ENCODE measurements around the gene NR2F1-AS1. TPM values are rescaled to one million over a fixed set of nuclear protein-coding genes. Genes with fewer than 3 reads are reported as not detected.

Gene NR2F1-AS1
- total RNA-seq, 1 donor from 2014 or later: 6.9 TPM

GRCh38 chr5:93612855-93613243 is 31.8 kb upstream of the NR2F1-AS1 start:
- TF ChIP-seq, protein P1, sequence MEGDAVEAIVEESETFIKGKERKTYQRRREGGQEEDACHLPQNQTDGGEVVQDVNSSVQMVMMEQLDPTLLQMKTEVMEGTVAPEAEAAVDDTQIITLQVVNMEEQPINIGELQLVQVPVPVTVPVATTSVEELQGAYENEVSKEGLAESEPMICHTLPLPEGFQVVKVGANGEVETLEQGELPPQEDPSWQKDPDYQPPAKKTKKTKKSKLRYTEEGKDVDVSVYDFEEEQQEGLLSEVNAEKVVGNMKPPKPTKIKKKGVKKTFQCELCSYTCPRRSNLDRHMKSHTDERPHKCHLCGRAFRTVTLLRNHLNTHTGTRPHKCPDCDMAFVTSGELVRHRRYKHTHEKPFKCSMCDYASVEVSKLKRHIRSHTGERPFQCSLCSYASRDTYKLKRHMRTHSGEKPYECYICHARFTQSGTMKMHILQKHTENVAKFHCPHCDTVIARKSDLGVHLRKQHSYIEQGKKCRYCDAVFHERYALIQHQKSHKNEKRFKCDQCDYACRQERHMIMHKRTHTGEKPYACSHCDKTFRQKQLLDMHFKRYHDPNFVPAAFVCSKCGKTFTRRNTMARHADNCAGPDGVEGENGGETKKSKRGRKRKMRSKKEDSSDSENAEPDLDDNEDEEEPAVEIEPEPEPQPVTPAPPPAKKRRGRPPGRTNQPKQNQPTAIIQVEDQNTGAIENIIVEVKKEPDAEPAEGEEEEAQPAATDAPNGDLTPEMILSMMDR (IDR thresholded peaks at IDR 0.05; ENCODE audit: insufficient read depth, low read depth, low read length): no peak
- TF ChIP-seq EZH2 (IDR thresholded peaks at IDR 0.05; ENCODE audit: insufficient read depth, low read length): no peak
- no peaks in the 10 kb centered on the region for H3K36me3 Mint-ChIP-seq (ENCODE audit: low read depth, unreplicated experiment)
- no peak overlapping the region for H3K4me3 ChIP-seq (ENCODE audit: insufficient read depth, low read depth, low read length)
- H2AFZ ChIP-seq (ENCODE audit: low read depth, low read length): no peak overlapping the region
- peaks cover 12% of the 10 kb centered on the region for H3K4me1 ChIP-seq (ENCODE audit: insufficient read depth, low read length)
- no peaks in the 10 kb centered on the region for H3K36me3 ChIP-seq (ENCODE audit: insufficient read depth, low read length)
- FAIRE-seq (no peak), DNase-seq (ENCODE audit: low read depth) (no peak)
- H3K27ac ChIP-seq (ENCODE audit: low read depth, low read length): no peak overlapping the region
- peak overlapping the region; percentile 87 for H3K4me2 ChIP-seq (ENCODE audit: low read length)
- peaks cover 3% of the 10 kb centered on the region for H3K4me1 Mint-ChIP-seq (ENCODE audit: low read depth, unreplicated experiment)
- peaks cover 6% of the 10 kb centered on the region for H4K20me1 ChIP-seq (ENCODE audit: insufficient read depth, low read length)
- no peak overlapping the region for H3K27ac Mint-ChIP-seq (ENCODE audit: unreplicated experiment)
- H3K9me3 ChIP-seq (ENCODE audit: insufficient read depth, low read depth, low read length): no peaks in the 10 kb centered on the region
- no peak overlapping the region for H3K4me3 Mint-ChIP-seq (ENCODE audit: unreplicated experiment)
- H3K27me3 ChIP-seq (ENCODE audit: insufficient read depth, low read length): peaks cover 45% of the 10 kb centered on the region
- H3K9me3 Mint-ChIP-seq (ENCODE audit: unreplicated experiment): peaks cover 2% of the 10 kb centered on the region
- no peak overlapping the region for H3K9ac ChIP-seq (ENCODE audit: low read length)
- no peaks in the 10 kb centered on the region for H3K79me2 ChIP-seq (ENCODE audit: insufficient read depth, low read length)
- H3K27me3 Mint-ChIP-seq (ENCODE audit: low read depth, unreplicated experiment): peaks cover 93% of the 10 kb centered on the region

GRCh38 chr5:93611976-93612854 is 31.2 kb upstream of the NR2F1-AS1 start:
- Histone ChIP-seq H3K36me3 (ENCODE audit: insufficient read depth, low read length) (no peaks in the 10 kb centered on the region), H3K27me3 (ENCODE audit: insufficient read depth, low read length) (peaks cover 45% of the 10 kb centered on the region), H3K4me1 (ENCODE audit: insufficient read depth, low read length) (peaks cover 18% of the 10 kb centered on the region), H3K79me2 (ENCODE audit: insufficient read depth, low read length) (no peaks in the 10 kb centered on the region), H3K9ac (ENCODE audit: low read length) (peak overlapping the region; percentile 4), H3K4me3 (ENCODE audit: insufficient read depth, low read depth, low read length) (peak overlapping the region; percentile 44), H3K4me2 (ENCODE audit: low read length) (peak overlapping the region; percentile 87), H3K9me3 (ENCODE audit: insufficient read depth, low read depth, low read length) (no peaks in the 10 kb centered on the region), H2AFZ (ENCODE audit: low read depth, low read length) (no peak overlapping the region), H3K27ac (ENCODE audit: low read depth, low read length) (no peak overlapping the region), H4K20me1 (ENCODE audit: insufficient read depth, low read length) (peaks cover 6% of the 10 kb centered on the region)
- H3K27me3 Mint-ChIP-seq (ENCODE audit: low read depth, unreplicated experiment): peaks cover 93% of the 10 kb centered on the region
- FAIRE-seq (no peak), DNase-seq (ENCODE audit: low read depth) (peak; percentile 32)
- H3K4me3 Mint-ChIP-seq (ENCODE audit: unreplicated experiment): peak overlapping the region; percentile 54
- H3K4me1 Mint-ChIP-seq (ENCODE audit: low read depth, unreplicated experiment): peaks cover 3% of the 10 kb centered on the region
- H3K9me3 Mint-ChIP-seq (ENCODE audit: unreplicated experiment): peaks cover 2% of the 10 kb centered on the region
- no peak overlapping the region for H3K27ac Mint-ChIP-seq (ENCODE audit: unreplicated experiment)
- TF ChIP-seq EZH2 (IDR thresholded peaks at IDR 0.05; ENCODE audit: insufficient read depth, low read length): peak; percentile 80
- TF ChIP-seq, protein P1 (IDR thresholded peaks at IDR 0.05; ENCODE audit: insufficient read depth, low read depth, low read length): no peak
- H3K36me3 Mint-ChIP-seq (ENCODE audit: low read depth, unreplicated experiment): no peaks in the 10 kb centered on the region
